HepG2 (cell line): ENCODE data around the gene ZNF888. TPM values are rescaled to one million over a fixed set of nuclear protein-coding genes. Genes with fewer than 3 reads are reported as not detected.

ENCODE experiments used
- ARNT2 ChIP-seq: sonication (generic); formaldehyde crosslinking; IDR thresholded peaks from 2 replicates; pipeline ENCODE4 v1.8.0; 2022; ENCODE audit warnings: mild to moderate bottlenecking, low read depth, missing genetic modification reagents, moderate library complexity
- HNF1B ChIP-seq: sonication (generic); formaldehyde crosslinking; IDR thresholded peaks from 2 replicates; pipeline ENCODE4 v1.5.1; 2020; ENCODE audit warnings: mild to moderate bottlenecking, moderate library complexity, missing genetic modification reagents
- HOXA3 ChIP-seq: sonication (generic); formaldehyde crosslinking; IDR thresholded peaks from 2 replicates; pipeline ENCODE4 v1.5.0; 2020; ENCODE audit warnings: missing genetic modification reagents
- KDM2A ChIP-seq: sonication (generic); formaldehyde crosslinking; IDR thresholded peaks from 2 replicates; pipeline ENCODE4 v1.4.0; 2020; ENCODE audit warnings: low read depth, missing genetic modification reagents, borderline replicate concordance
- KLF12 ChIP-seq: sonication (generic); formaldehyde crosslinking; IDR thresholded peaks from 2 replicates; pipeline ENCODE4 v1.4.0; 2020; ENCODE audit warnings: missing genetic modification reagents, borderline replicate concordance
- KLF9 ChIP-seq: IDR thresholded peaks from 2 replicates; pipeline ENCODE4 v1.6.1; 2016; ENCODE audit warnings: low read depth
- NFAT5 ChIP-seq: sonication (generic); formaldehyde crosslinking; IDR thresholded peaks from 2 replicates; pipeline ENCODE4 v1.4.0; 2020; ENCODE audit warnings: missing genetic modification reagents
- PCBP1 ChIP-seq: fragments of 200-400 bp; formaldehyde crosslinking; IDR thresholded peaks from 2 replicates; pipeline ENCODE4 v1.6.1; 2017; ENCODE audit warnings: mild to moderate bottlenecking, low read depth, low read length, borderline replicate concordance
- PTBP1 ChIP-seq: fragments of 200-400 bp; formaldehyde crosslinking; IDR thresholded peaks from 2 replicates; pipeline ENCODE4 v1.6.1; 2018; ENCODE audit warnings: low read length, low read depth; ENCODE audit not compliant: poor library complexity, severe bottlenecking
- SMAD9 ChIP-seq: sonication (generic); formaldehyde crosslinking; IDR thresholded peaks from 2 replicates; pipeline ENCODE4 v1.5.1; 2020; ENCODE audit warnings: mild to moderate bottlenecking, missing genetic modification reagents
- TARDBP ChIP-seq: sonication (generic); formaldehyde crosslinking; IDR thresholded peaks from 2 replicates; pipeline ENCODE4 v1.8.0; 2022; ENCODE audit warnings: mild to moderate bottlenecking, missing genetic modification reagents
- TCF7 ChIP-seq: sonication (generic); IDR thresholded peaks from 2 replicates; pipeline ENCODE4 v1.6.1; 2016; ENCODE audit warnings: antibody characterized with exemption, low read depth
- TFDP1 ChIP-seq: IDR thresholded peaks from 2 replicates; pipeline ENCODE4 v1.6.1; 2016; ENCODE audit warnings: missing compliant biosample characterization, missing genetic modification reagents, borderline replicate concordance
- TOPORS ChIP-seq: sonication (generic); formaldehyde crosslinking; IDR thresholded peaks from 2 replicates; pipeline ENCODE4 v1.8.0; 2023; ENCODE audit warnings: mild to moderate bottlenecking, missing genetic modification reagents
- XRCC5 ChIP-seq: fragments of 200-400 bp; formaldehyde crosslinking; optimal IDR thresholded peaks from 2 replicates; pipeline ENCODE3; 2017; ENCODE audit warnings: mild to moderate bottlenecking, low read length
- YEATS4 ChIP-seq: sonication (generic); formaldehyde crosslinking; IDR thresholded peaks from 2 replicates; pipeline ENCODE4 v1.4.0; 2020; ENCODE audit warnings: missing genetic modification reagents, borderline replicate concordance
- ZNF709 ChIP-seq: sonication (generic); formaldehyde crosslinking; IDR thresholded peaks from 2 replicates; pipeline ENCODE4 v1.5.0; 2020; ENCODE audit warnings: mild to moderate bottlenecking, missing genetic modification reagents
- ZNF724P ChIP-seq: sonication (generic); formaldehyde crosslinking; IDR thresholded peaks from 2 replicates; pipeline ENCODE4 v1.8.0; 2022; ENCODE audit warnings: missing genetic modification reagents, borderline replicate concordance
- polyA plus RNA-seq, 8 experiments: library from polyadenylated mRNA; depleted of rRNA in 3 of 8; stranded (reverse) in 7 of 8; unstranded in 1 of 8; fragments of >200 nt; fragmentation: Illumina TruSeq in 4 of 8; extraction: Trizol in 4 of 8; gene quantifications; 2 replicates each; pipeline versions ENCODE4 v1.2.1 to v1.2.3, GENCODE V29; 2011 to 2016; ENCODE audit warnings: low read depth in 4 of 8, missing spikeins in 1 of 8, mixed read lengths in 1 of 8; ENCODE audit not compliant: insufficient read depth in 1 of 8
- total RNA-seq, 5 experiments: library from RNA; depleted of rRNA; stranded (reverse); fragments of >200 nt; fragmentation: Illumina TruSeq; extraction: Trizol; gene quantifications; 2 replicates each; pipeline ENCODE4 v1.2.3, GENCODE V29; 2016; ENCODE audit warnings: low read depth in 1 of 5
- TF ChIP-seq, protein P1 (sequence below): IDR thresholded peaks from 2 replicates; pipeline ENCODE4 v1.6.1; 2016; ENCODE audit warnings: low read depth, control low read depth

Gene ZNF888
- total and polyA plus RNA-seq, 2 of the 13 experiments (the other 11 are each of a cell fraction or from before 2014, with no cell fraction given) = 1.7 to 7.6 TPM

- TF ChIP-seq NFAT5 (CRISPR knock-in tag) = no peak
- 0 out of 2 replicates have a peak, but pooled peaks have one; percentile 40 for TF ChIP-seq KLF9
- TF ChIP-seq ARNT2 = peak; percentile 69
- TF ChIP-seq PCBP1 = 0 out of 2 replicates have a peak, but pooled peaks have one; percentile 40
- 0 out of 2 replicates have a peak, but pooled peaks have one; percentile 13 for TF ChIP-seq HNF1B
- 0 out of 2 replicates have a peak, but pooled peaks have one; percentile 50 for TF ChIP-seq YEATS4 (CRISPR knock-in tag)
- no peak for TF ChIP-seq XRCC5
- TF ChIP-seq SMAD9 (CRISPR knock-in tag) = no peak
- TF ChIP-seq, protein P1, sequence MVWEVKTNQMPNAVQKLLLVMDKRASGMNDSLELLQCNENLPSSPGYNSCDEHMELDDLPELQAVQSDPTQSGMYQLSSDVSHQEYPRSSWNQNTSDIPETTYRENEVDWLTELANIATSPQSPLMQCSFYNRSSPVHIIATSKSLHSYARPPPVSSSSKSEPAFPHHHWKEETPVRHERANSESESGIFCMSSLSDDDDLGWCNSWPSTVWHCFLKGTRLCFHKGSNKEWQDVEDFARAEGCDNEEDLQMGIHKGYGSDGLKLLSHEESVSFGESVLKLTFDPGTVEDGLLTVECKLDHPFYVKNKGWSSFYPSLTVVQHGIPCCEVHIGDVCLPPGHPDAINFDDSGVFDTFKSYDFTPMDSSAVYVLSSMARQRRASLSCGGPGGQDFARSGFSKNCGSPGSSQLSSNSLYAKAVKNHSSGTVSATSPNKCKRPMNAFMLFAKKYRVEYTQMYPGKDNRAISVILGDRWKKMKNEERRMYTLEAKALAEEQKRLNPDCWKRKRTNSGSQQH (CRISPR knock-in tag) = peak; percentile 46; the same call in 1 of the 2 replicates
- TF ChIP-seq KDM2A (CRISPR knock-in tag) = peak; percentile 72; the same call in 1 of the 2 replicates
- peak; percentile 27 for TF ChIP-seq HOXA3 (CRISPR knock-in tag)
- peak; percentile 57; the same call in 1 of the 2 replicates for TF ChIP-seq KLF12 (CRISPR knock-in tag)
- TF ChIP-seq PTBP1 = peak; percentile 59
- no peak for TF ChIP-seq ZNF724P (CRISPR knock-in tag)
- TF ChIP-seq TOPORS = peak; percentile 55; the same call in 1 of the 2 replicates
- TF ChIP-seq TARDBP (CRISPR knock-in tag) = peak; percentile 56; the same call in 1 of the 2 replicates
- TF ChIP-seq ZNF709 = peak; percentile 84
- TF ChIP-seq TFDP1 = 0 out of 2 replicates have a peak, but pooled peaks have one; percentile 25
- no peak for TF ChIP-seq TCF7
Measured at GRCh38 chr19:52962394-52963246, 39.4 kb upstream of the ZNF888 start, which contains the start of gene ZNF816 (continued).
